K562 (cell line): ENCODE results near the gene CHPF. TPM values are rescaled to one million over a fixed set of nuclear protein-coding genes. Genes with fewer than 3 reads are reported as not detected.

ENCODE experiments used
- ARNT ChIP-seq, 2 experiments: fragments of 450-650 bp; IDR thresholded peaks; 2 replicates each; pipeline ENCODE4 v1.6.1; 2016; ENCODE audit warnings: mild to moderate bottlenecking in 1 of 2
- BRF1 ChIP-seq: IDR thresholded peaks from 3 replicates; pipeline ENCODE4 v1.6.1; 2011; ENCODE audit warnings: borderline replicate concordance, mild to moderate bottlenecking; ENCODE audit not compliant: insufficient read length; ENCODE audit errors: extremely low read depth
- CHCHD3 ChIP-seq: fragments of 250-450 bp; sonication (Bioruptor Pico); IDR thresholded peaks from 2 replicates; pipeline ENCODE4 v2.1.2; 2022; ENCODE audit warnings: mild to moderate bottlenecking
- ELF4 ChIP-seq: fragments of 450-650 bp; formaldehyde crosslinking; IDR thresholded peaks from 2 replicates; pipeline ENCODE4 v1.4.0; 2022; ENCODE audit warnings: missing genetic modification characterization
- FOS ChIP-seq: IDR thresholded peaks from 3 replicates; pipeline ENCODE4 v1.6.1; 2011; ENCODE audit not compliant: insufficient read length; ENCODE audit errors: extremely low read depth
- HMG20A ChIP-seq: fragments of 450-650 bp; formaldehyde crosslinking; conservative IDR thresholded peaks from 2 replicates; pipeline ENCODE4 v1.4.0; 2020; ENCODE audit warnings: mild to moderate bottlenecking, mixed read lengths
- KDM1A ChIP-seq, 2 experiments: fragments of 450-650 bp; IDR thresholded peaks; 2 replicates each; pipeline ENCODE4 v1.6.1; 2016; ENCODE audit warnings: mild to moderate bottlenecking in 2 of 2
- KLF13 ChIP-seq: fragments of 450-650 bp; IDR thresholded peaks from 2 replicates; pipeline ENCODE4 v1.6.1; 2016; ENCODE audit warnings: missing genetic modification characterization, low read depth, mild to moderate bottlenecking, missing compliant biosample characterization, moderate library complexity, borderline replicate concordance
- MCM3 ChIP-seq: fragments of 450-650 bp; IDR thresholded peaks from 2 replicates; pipeline ENCODE4 v1.6.1; 2016
- MEIS2 ChIP-seq: fragments of 450-650 bp; IDR thresholded peaks from 2 replicates; pipeline ENCODE4 v1.6.1; 2014; ENCODE audit warnings: mild to moderate bottlenecking; ENCODE audit not compliant: partially characterized antibody
- MIER1 ChIP-seq: fragments of 450-650 bp; IDR thresholded peaks from 2 replicates; pipeline ENCODE4 v1.6.1; 2016; ENCODE audit warnings: antibody characterized with exemption, mild to moderate bottlenecking, low read depth
- NCOA4 ChIP-seq: fragments of 450-650 bp; IDR thresholded peaks from 2 replicates; pipeline ENCODE4 v1.6.1; 2018; ENCODE audit warnings: mild to moderate bottlenecking; ENCODE audit not compliant: partially characterized antibody
- PML ChIP-seq: IDR thresholded peaks from 2 replicates; pipeline ENCODE4 v1.6.1; 2012; ENCODE audit warnings: low read length, inconsistent platforms
- RFX1 ChIP-seq: fragments of 450-650 bp; IDR thresholded peaks from 2 replicates; pipeline ENCODE4 v1.6.1; 2016; ENCODE audit warnings: mild to moderate bottlenecking, moderate library complexity
- SIX5 ChIP-seq, 2 experiments: IDR thresholded peaks; 2 replicates each; pipeline ENCODE4 v1.6.1; 2011; ENCODE audit warnings: low read length in 2 of 2, borderline replicate concordance in 1 of 2, low read depth in 1 of 2, mild to moderate bottlenecking in 1 of 2, moderate library complexity in 1 of 2; ENCODE audit not compliant: insufficient read depth in 1 of 2
- SLC30A9 ChIP-seq: fragments of 250-450 bp; sonication (Bioruptor Pico); IDR thresholded peaks from 2 replicates; pipeline ENCODE4 v1.8.0; 2022; ENCODE audit warnings: mild to moderate bottlenecking, moderate library complexity
- SMARCB1 ChIP-seq: IDR thresholded peaks from 2 replicates; pipeline ENCODE4 v1.6.1; 2011; ENCODE audit warnings: improper control_type of control experiment, low read depth; ENCODE audit not compliant: insufficient read length
- WHSC1 ChIP-seq: IDR thresholded peaks from one replicate; pipeline ENCODE4 v1.6.1; 2012; ENCODE audit warnings: low read length, control low read depth, inconsistent platforms
- ZC3H4 ChIP-seq: sonication (generic); formaldehyde crosslinking; IDR thresholded peaks from 2 replicates; pipeline ENCODE4 v1.9.0; 2021; ENCODE audit warnings: missing genetic modification reagents, borderline replicate concordance
- ZNF77 ChIP-seq: fragments of 250-450 bp; sonication (Bioruptor Pico); IDR thresholded peaks from 2 replicates; pipeline ENCODE4 v1.5.0; 2020
- polyA plus RNA-seq, 8 experiments: library from polyadenylated mRNA; depleted of rRNA in 4 of 8; stranded (reverse) in 5 of 8; unstranded in 3 of 8; fragments of >200 nt; fragmentation: Nextera tagmentation in 2 of 8; fragmentation: Illumina TruSeq in 1 of 8; extraction: Ambion mirVana in 2 of 8; extraction: Trizol in 1 of 8; gene quantifications; 2 replicates each; pipeline versions ENCODE4 v1.2.1 to v1.2.3, GENCODE V29; 2011 to 2014; ENCODE audit warnings: inconsistent platforms in 1 of 8, missing spikeins in 1 of 8
- total RNA-seq, 7 experiments: library from RNA; depleted of rRNA in 6 of 7; stranded (reverse); fragments of >200 nt in 6 of 7; fragmentation: Illumina TruSeq in 2 of 7; extraction: Trizol in 2 of 7; gene quantifications; 2 replicates each; pipeline versions ENCODE4 v1.2.1 to v1.2.3, GENCODE V29; 2011 to 2021; ENCODE audit warnings: low replicate concordance in 1 of 7
- TF ChIP-seq, protein P1 (sequence below): fragments of 450-650 bp; conservative IDR thresholded peaks from 2 replicates; pipeline ENCODE4 v1.6.1; 2016; ENCODE audit warnings: missing genetic modification characterization, low read depth, mild to moderate bottlenecking, control low read depth, missing compliant biosample characterization
- TF ChIP-seq, protein P2 (sequence below): fragments of 250-450 bp; sonication (Bioruptor Pico); IDR thresholded peaks from 2 replicates; pipeline ENCODE4 v1.5.0; 2022; ENCODE audit warnings: mild to moderate bottlenecking
- TF ChIP-seq, protein P3 (sequence below): fragments of 150-350 bp; IDR thresholded peaks from 2 replicates; pipeline ENCODE4 v1.6.1; 2014; ENCODE audit warnings: low read depth, mild to moderate bottlenecking, low read length, borderline replicate concordance

The CHPF gene
- total and polyA plus RNA-seq, 9 of the 15 experiments (the other 6 are each of a cell fraction or from before 2014, with no cell fraction given) = 0.15 to 57.2 (median 7.9) TPM

DNA sequence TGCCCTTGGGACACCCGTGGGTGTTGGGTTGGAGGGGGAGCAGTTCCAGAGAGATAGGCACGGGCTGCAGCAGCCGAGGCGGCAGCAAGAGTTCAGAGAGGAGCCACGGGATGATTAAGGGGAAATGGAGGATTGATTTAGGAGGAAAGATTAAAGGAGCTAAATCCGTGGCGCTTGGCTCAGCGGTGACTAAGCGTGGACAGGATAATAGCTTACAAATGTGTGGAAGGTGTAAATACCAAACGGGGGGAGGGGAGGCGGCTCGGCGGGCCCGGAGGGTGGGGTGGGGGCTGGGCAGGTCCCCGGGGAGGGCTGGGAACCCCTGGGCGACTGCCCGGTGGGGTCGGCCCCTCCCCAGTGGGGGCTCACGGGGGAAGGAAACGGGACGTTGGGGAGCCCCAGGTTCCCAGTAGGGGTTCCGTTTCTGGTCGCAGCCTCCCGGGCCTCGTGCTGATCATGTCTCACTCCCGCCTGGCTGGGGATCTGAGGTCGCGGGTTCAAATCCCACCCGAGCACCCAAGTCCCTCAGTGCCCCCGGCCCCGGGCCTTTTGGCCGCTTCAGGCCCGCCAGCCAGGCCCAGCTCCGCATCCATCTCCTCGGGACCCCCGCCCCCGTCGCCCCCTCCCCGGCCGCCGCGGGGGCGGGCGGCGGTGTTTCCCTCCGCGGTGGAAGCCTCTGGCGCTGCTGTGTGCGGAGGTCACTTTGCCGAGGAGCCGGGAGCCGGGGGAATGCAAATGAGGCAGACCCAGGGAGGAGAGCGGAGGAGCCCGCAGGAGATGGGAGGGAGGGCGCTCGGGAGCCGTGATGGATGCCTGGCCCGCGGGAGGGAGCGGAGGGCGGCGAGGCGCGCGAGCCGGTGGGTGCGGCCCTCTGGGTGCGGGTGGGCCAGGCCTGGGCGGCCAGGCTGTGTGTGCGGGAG lies 21.2 kb downstream of the CHPF start (continued):
- no peak for TF ChIP-seq MCM3
- TF ChIP-seq KLF13 (tag) = no peak
- no peak for TF ChIP-seq CHCHD3 (CRISPR knock-in tag)
- peak; percentile 83 to 85 for TF ChIP-seq KDM1A (IDR thresholded peaks at IDR 0.05)
- TF ChIP-seq ARNT (IDR thresholded peaks at IDR 0.05) = 0 out of 4 replicates have a peak, but pooled peaks have one; percentile 20 to 45
- TF ChIP-seq PML = no peak
- no peak for TF ChIP-seq FOS
- TF ChIP-seq MIER1 = no peak
- TF ChIP-seq ZC3H4 (CRISPR knock-in tag) = no peak
- no peak for TF ChIP-seq SMARCB1
- no peak for TF ChIP-seq ELF4 (CRISPR knock-in tag)
- no peak for TF ChIP-seq BRF1
- TF ChIP-seq, protein P1, sequence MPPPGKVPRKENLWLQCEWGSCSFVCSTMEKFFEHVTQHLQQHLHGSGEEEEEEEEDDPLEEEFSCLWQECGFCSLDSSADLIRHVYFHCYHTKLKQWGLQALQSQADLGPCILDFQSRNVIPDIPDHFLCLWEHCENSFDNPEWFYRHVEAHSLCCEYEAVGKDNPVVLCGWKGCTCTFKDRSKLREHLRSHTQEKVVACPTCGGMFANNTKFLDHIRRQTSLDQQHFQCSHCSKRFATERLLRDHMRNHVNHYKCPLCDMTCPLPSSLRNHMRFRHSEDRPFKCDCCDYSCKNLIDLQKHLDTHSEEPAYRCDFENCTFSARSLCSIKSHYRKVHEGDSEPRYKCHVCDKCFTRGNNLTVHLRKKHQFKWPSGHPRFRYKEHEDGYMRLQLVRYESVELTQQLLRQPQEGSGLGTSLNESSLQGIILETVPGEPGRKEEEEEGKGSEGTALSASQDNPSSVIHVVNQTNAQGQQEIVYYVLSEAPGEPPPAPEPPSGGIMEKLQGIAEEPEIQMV (tag) = no peak
- no peak for TF ChIP-seq HMG20A (CRISPR knock-in tag)
- TF ChIP-seq SLC30A9 (CRISPR knock-in tag) = no peak
- no peak for TF ChIP-seq SIX5 (IDR thresholded peaks at IDR 0.05; ENCODE audit: borderline replicate concordance in 1 of 2, insufficient read depth in 1 of 2, low read depth in 1 of 2, low read length in 2 of 2)
- TF ChIP-seq NCOA4 = no peak
- TF ChIP-seq ZNF77 (CRISPR knock-in tag) = no peak
- TF ChIP-seq MEIS2 = peak; percentile 83
- TF ChIP-seq, protein P2, sequence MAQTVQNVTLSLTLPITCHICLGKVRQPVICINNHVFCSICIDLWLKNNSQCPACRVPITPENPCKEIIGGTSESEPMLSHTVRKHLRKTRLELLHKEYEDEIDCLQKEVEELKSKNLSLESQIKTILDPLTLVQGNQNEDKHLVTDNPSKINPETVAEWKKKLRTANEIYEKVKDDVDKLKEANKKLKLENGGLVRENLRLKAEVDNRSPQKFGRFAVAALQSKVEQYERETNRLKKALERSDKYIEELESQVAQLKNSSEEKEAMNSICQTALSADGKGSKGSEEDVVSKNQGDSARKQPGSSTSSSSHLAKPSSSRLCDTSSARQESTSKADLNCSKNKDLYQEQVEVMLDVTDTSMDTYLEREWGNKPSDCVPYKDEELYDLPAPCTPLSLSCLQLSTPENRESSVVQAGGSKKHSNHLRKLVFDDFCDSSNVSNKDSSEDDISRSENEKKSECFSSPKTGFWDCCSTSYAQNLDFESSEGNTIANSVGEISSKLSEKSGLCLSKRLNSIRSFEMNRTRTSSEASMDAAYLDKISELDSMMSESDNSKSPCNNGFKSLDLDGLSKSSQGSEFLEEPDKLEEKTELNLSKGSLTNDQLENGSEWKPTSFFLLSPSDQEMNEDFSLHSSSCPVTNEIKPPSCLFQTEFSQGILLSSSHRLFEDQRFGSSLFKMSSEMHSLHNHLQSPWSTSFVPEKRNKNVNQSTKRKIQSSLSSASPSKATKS (CRISPR knock-in tag) = no peak
- no peak for TF ChIP-seq WHSC1
- TF ChIP-seq, protein P3, sequence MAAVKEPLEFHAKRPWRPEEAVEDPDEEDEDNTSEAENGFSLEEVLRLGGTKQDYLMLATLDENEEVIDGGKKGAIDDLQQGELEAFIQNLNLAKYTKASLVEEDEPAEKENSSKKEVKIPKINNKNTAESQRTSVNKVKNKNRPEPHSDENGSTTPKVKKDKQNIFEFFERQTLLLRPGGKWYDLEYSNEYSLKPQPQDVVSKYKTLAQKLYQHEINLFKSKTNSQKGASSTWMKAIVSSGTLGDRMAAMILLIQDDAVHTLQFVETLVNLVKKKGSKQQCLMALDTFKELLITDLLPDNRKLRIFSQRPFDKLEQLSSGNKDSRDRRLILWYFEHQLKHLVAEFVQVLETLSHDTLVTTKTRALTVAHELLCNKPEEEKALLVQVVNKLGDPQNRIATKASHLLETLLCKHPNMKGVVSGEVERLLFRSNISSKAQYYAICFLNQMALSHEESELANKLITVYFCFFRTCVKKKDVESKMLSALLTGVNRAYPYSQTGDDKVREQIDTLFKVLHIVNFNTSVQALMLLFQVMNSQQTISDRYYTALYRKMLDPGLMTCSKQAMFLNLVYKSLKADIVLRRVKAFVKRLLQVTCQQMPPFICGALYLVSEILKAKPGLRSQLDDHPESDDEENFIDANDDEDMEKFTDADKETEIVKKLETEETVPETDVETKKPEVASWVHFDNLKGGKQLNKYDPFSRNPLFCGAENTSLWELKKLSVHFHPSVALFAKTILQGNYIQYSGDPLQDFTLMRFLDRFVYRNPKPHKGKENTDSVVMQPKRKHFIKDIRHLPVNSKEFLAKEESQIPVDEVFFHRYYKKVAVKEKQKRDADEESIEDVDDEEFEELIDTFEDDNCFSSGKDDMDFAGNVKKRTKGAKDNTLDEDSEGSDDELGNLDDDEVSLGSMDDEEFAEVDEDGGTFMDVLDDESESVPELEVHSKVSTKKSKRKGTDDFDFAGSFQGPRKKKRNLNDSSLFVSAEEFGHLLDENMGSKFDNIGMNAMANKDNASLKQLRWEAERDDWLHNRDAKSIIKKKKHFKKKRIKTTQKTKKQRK = no peak
- no peak for TF ChIP-seq RFX1
